PFSK-1 (cell line): ENCODE results near the gene CHRD.

ENCODE experiments used
- FOXP2 ChIP-seq: optimal IDR thresholded peaks from 2 replicates; pipeline ENCODE3; 2011; ENCODE audit warnings: borderline replicate concordance, control low read depth, inconsistent platforms; ENCODE audit not compliant: insufficient read depth; ENCODE audit errors: extremely low read length, extremely low read depth
- POLR2AphosphoS5 ChIP-seq: IDR thresholded peaks from 2 replicates; pipeline ENCODE4 v1.6.1; 2012; ENCODE audit warnings: low read depth, mild to moderate bottlenecking, control low read depth, low read length, moderate library complexity
- REST ChIP-seq, 2 experiments: IDR thresholded peaks; 2 replicates each; pipeline versions ENCODE4 v1.6.1 to v1.8.0; 2011 to 2012; ENCODE audit warnings: low read depth in 2 of 2, low read length in 2 of 2, control low read depth in 1 of 2, inconsistent platforms in 1 of 2, mild to moderate bottlenecking in 1 of 2, moderate library complexity in 1 of 2; ENCODE audit not compliant: insufficient read depth in 1 of 2
- SIN3A ChIP-seq: IDR thresholded peaks from 2 replicates; pipeline ENCODE4 v1.6.1; 2012; ENCODE audit warnings: mild to moderate bottlenecking, low read length, moderate library complexity, borderline replicate concordance; ENCODE audit not compliant: insufficient read depth
- TAF1 ChIP-seq: IDR thresholded peaks from 2 replicates; pipeline ENCODE4 v1.6.1; 2012; ENCODE audit warnings: low read length, control low read depth, borderline replicate concordance; ENCODE audit not compliant: insufficient read depth

CHRD gene

DNA sequence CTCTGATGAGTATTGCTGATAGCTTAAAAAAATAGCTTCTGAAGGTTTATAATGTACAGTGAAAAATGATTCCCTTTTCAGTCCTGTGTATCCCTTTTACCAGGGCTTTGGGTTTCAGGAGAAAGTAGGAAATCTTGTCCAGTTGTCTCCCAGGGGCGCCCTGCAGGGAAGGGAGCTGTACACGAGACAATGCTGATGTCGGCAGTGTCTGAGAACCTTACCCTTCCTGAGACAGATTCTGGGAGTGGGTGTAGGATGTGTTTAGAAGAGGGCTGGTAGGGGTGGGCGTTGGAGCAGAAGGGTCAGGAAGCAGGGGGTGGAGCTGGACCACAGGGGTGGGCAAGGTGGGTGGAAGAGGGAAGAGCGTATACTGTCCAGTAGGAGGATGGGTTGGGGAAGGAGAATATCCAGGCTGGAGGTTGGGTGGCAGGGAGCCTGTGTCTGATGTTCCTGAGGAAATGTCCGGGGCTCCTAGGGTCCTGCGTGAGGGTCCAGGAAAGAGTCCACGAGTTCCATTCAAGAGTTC lies 7.5 kb upstream of the CHRD start:
- no peak for TF ChIP-seq TAF1
- TF ChIP-seq POLR2AphosphoS5 = no peak
- TF ChIP-seq REST (IDR thresholded peaks at IDR 0.05; ENCODE audit: insufficient read depth in 1 of 2, low read depth in 2 of 2, low read length in 2 of 2) = no peak
- TF ChIP-seq SIN3A = no peak
- no peak for TF ChIP-seq FOXP2

GRCh38 chr3:184372911-184373310 lies 6.9 kb upstream of the CHRD start:
- TF ChIP-seq TAF1 (no peak), REST (IDR thresholded peaks at IDR 0.05; ENCODE audit: insufficient read depth in 1 of 2, low read depth in 2 of 2, low read length in 2 of 2) (no peak), FOXP2 (no peak), SIN3A (no peak), POLR2AphosphoS5 (no peak)

GRCh38 chr3:184373422-184373821 lies 6.4 kb upstream of the CHRD start:
- no peak for TF ChIP-seq TAF1
- no peak for TF ChIP-seq SIN3A
- TF ChIP-seq POLR2AphosphoS5 = no peak
- TF ChIP-seq REST (IDR thresholded peaks at IDR 0.05; ENCODE audit: insufficient read depth in 1 of 2, low read depth in 2 of 2, low read length in 2 of 2) = no peak
- TF ChIP-seq FOXP2 = no peak

DNA sequence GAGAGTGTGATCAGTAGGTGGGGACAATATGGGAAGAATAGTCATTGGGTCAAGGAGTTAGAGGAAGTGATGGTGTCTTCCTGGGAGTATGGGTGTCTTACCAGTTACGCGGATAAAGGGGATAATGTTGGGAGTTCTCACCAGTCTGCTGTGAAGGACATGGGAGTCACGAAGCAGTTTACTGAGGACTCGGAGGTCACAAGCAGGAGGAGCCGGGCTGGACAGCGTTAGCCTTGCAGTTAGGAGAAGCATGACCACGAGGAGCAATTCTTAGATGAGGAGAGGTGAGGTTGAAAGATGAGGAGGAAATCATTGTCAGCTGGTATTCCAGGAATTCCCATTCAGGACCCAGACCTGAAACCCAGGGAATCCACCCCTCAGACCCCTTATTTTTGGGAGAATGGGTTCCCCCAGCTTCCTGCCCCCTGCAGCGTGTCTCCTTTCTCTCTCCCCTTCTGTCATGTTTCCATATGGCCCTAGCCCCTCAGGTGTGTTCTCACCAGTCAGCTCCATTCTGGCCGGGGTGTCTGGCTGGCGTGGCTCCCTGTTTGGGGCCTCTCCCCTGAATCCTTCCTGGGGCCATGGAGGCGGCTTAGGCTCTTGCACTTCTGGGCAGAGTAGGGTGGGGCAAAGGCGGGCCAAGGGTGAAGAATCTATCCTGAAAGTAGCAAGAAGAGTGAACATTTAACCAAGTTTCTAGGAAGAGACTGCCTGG lies 4.0 kb upstream of the CHRD start:
- no peak for TF ChIP-seq SIN3A
- TF ChIP-seq POLR2AphosphoS5 = no peak
- TF ChIP-seq REST (IDR thresholded peaks at IDR 0.05; ENCODE audit: insufficient read depth in 1 of 2, low read depth in 2 of 2, low read length in 2 of 2) = no peak
- no peak for TF ChIP-seq TAF1

DNA sequence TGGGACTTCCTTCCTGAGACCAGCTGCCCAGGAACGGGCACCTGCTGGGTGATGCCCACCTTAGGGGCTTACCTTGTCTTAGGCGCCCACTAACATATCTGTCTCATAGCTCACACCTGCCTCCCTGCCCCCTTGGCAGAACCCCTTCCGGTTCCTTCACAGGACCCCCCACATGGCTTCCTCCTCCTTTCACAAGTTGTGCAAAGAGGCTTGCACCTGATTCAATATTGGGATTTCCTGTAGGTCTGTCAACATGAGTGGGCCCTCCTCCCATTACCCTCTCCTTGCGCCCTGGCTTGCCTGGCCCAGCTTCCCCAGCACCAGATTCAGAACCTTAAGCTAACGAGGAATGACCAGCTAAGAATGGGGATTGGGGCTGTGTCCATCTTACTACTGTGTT lies 2.5 kb upstream of the CHRD start:
- TF ChIP-seq TAF1 (no peak), REST (IDR thresholded peaks at IDR 0.05; ENCODE audit: insufficient read depth in 1 of 2, low read depth in 2 of 2, low read length in 2 of 2) (no peak), POLR2AphosphoS5 (no peak), FOXP2 (no peak), SIN3A (no peak)
